IMR-90 (cell line): ENCODE results near the gene MAP3K15. TPM values are rescaled to one million over a fixed set of nuclear protein-coding genes. Genes with fewer than 3 reads are reported as not detected.

ENCODE experiments used
- ATAC-seq: fragments of 200-7000 bp; cut with Tn5 transposase; 2 replicates; pipeline ENCODE4 v1.9.1; 2020; ENCODE audit warnings: low read depth, mild to moderate bottlenecking, moderate library complexity
- BruUV-seq: library from RNA; stranded (reverse); fragments of 400-500 nt; replicated peaks from 2 replicates; lab custom pipeline; 2021; lab: Mats Ljungman, UMichigan
- CTCF ChIA-PET: fragments of 300-600 bp; formaldehyde crosslinking; extraction: SDS; loops from one replicate; lab custom pipeline; 2021; ENCODE audit warnings: antibody characterized with exemption; lab: Yijun Ruan, JAX
- POLR2A ChIA-PET: fragments of 300-600 bp; sonication (Branson Sonifier 250); formaldehyde crosslinking; loops from one replicate; lab custom pipeline; 2022; ENCODE audit warnings: antibody characterized with exemption; ENCODE audit not compliant: unreplicated experiment; lab: Charles Lee
- DNase-seq: peaks from one replicate; pipeline ENCODE4 v3.0.0; 2013
- H2AFZ ChIP-seq: replicated peaks from 2 replicates; pipeline ENCODE3; 2013; ENCODE audit warnings: low read length, mild to moderate bottlenecking; ENCODE audit not compliant: poor library complexity
- H2AK5ac ChIP-seq: 2 replicates; pipeline ENCODE4 v1.6.1; 2013; ENCODE audit warnings: low read depth, low read length, inconsistent platforms
- H2AK9ac ChIP-seq: replicated peaks from 2 replicates; pipeline ENCODE3; 2013; ENCODE audit warnings: mild to moderate bottlenecking, low read depth, low read length, moderate library complexity; ENCODE audit not compliant: poor library complexity
- H2BK120ac ChIP-seq: 2 replicates; pipeline ENCODE4 v1.6.1; 2013; ENCODE audit warnings: low read depth, low read length, inconsistent platforms
- H2BK15ac ChIP-seq: 3 replicates; pipeline ENCODE4 v1.6.1; 2013; ENCODE audit warnings: low read depth, low read length, inconsistent platforms
- H2BK20ac ChIP-seq: 2 replicates; pipeline ENCODE4 v1.6.1; 2013; ENCODE audit warnings: low read depth, mild to moderate bottlenecking, inconsistent platforms, low read length, moderate library complexity
- H2BK5ac ChIP-seq: 2 replicates; pipeline ENCODE4 v1.6.1; 2013; ENCODE audit warnings: mild to moderate bottlenecking, low read depth, low read length, inconsistent platforms; ENCODE audit not compliant: poor library complexity, severe bottlenecking
- H3K14ac ChIP-seq: replicated peaks from 2 replicates; pipeline ENCODE4 v1.6.1; 2013; ENCODE audit warnings: low read depth, low read length, inconsistent platforms
- H3K18ac ChIP-seq: 2 replicates; pipeline ENCODE4 v1.6.1; 2013; ENCODE audit warnings: low read depth, low read length, control low read depth
- H3K23ac ChIP-seq: 2 replicates; pipeline ENCODE4 v1.6.1; 2013; ENCODE audit warnings: low read depth, low read length, inconsistent platforms
- H3K27ac ChIP-seq: 2 replicates; pipeline ENCODE4 v1.5.1; 2013; ENCODE audit warnings: mild to moderate bottlenecking, control low read depth, low read length; ENCODE audit not compliant: insufficient read depth
- H3K27me3 ChIP-seq: 2 replicates; pipeline ENCODE4 v1.6.1; 2013; ENCODE audit warnings: low read length; ENCODE audit not compliant: control insufficient read depth, insufficient read depth
- H3K36me3 ChIP-seq: 2 replicates; pipeline ENCODE4 v1.6.1; 2013; ENCODE audit warnings: low read length, mixed read lengths; ENCODE audit not compliant: control insufficient read depth, insufficient read depth
- H3K4ac ChIP-seq: 2 replicates; pipeline ENCODE4 v1.6.1; 2013; ENCODE audit warnings: low read depth, low read length, inconsistent platforms
- H3K4me1 ChIP-seq: 2 replicates; pipeline ENCODE4 v1.6.1; 2013; ENCODE audit warnings: low read length, mixed read lengths; ENCODE audit not compliant: control insufficient read depth, insufficient read depth
- H3K4me2 ChIP-seq: 2 replicates; pipeline ENCODE4 v1.6.1; 2013; ENCODE audit warnings: low read depth, mild to moderate bottlenecking, control low read depth, low read length, moderate library complexity
- H3K4me3 ChIP-seq: 2 replicates; pipeline ENCODE4 v1.5.1; 2013; ENCODE audit warnings: low read depth, mild to moderate bottlenecking, control low read depth, low read length, moderate library complexity; ENCODE audit not compliant: insufficient read depth
- H3K56ac ChIP-seq: 2 replicates; pipeline ENCODE4 v1.6.1; 2013; ENCODE audit warnings: low read length, inconsistent platforms; ENCODE audit not compliant: insufficient read depth; ENCODE audit errors: extremely low read depth
- H3K79me1 ChIP-seq, 2 experiments: 2 replicates each; pipeline ENCODE4 v1.6.1; 2013; ENCODE audit warnings: low read length in 2 of 2, inconsistent platforms in 1 of 2, low read depth in 1 of 2
- H3K9ac ChIP-seq: 2 replicates; pipeline ENCODE4 v1.6.1; 2013; ENCODE audit warnings: low read depth, low read length, control low read depth
- H3K9me1 ChIP-seq: 2 replicates; pipeline ENCODE4 v1.6.1; 2013; ENCODE audit warnings: low read length, inconsistent platforms; ENCODE audit not compliant: insufficient read depth
- H3K9me3 ChIP-seq: 2 replicates; pipeline ENCODE4 v1.6.1; 2013; ENCODE audit warnings: low read length; ENCODE audit not compliant: control insufficient read depth, insufficient read depth
- H4K20me1 ChIP-seq: 2 replicates; pipeline ENCODE4 v1.6.1; 2013; ENCODE audit warnings: low read length, inconsistent platforms; ENCODE audit not compliant: insufficient read depth
- H4K5ac ChIP-seq: 2 replicates; pipeline ENCODE4 v1.6.1; 2013; ENCODE audit warnings: mild to moderate bottlenecking, low read depth, low read length, control low read depth
- H4K8ac ChIP-seq, 2 experiments: 2 replicates each; pipeline ENCODE4 v1.6.1; 2013; ENCODE audit warnings: low read depth in 2 of 2, low read length in 2 of 2, control low read depth in 1 of 2, inconsistent platforms in 1 of 2
- H4K91ac ChIP-seq: 2 replicates; pipeline ENCODE4 v1.6.1; 2013; ENCODE audit warnings: low read depth, low read length, inconsistent platforms; ENCODE audit not compliant: insufficient read depth
- CEBPB ChIP-seq: IDR thresholded peaks from 2 replicates; pipeline ENCODE4 v1.6.1; 2012; ENCODE audit warnings: low read depth, low read length, improper control_type of control experiment
- RCOR1 ChIP-seq: IDR thresholded peaks from 2 replicates; pipeline ENCODE4 v1.6.1; 2012; ENCODE audit warnings: mild to moderate bottlenecking, low read length, improper control_type of control experiment; ENCODE audit not compliant: insufficient replicate concordance
- WGBS, 2 experiments: methylation state at CpG; one replicate each; pipeline versions ENCODE4 v1.1.5 to v1.1.7; 2013; ENCODE audit warnings: missing lambda C conversion rate in 2 of 2; ENCODE audit not compliant: insufficient read length in 1 of 2; ENCODE audit errors: extremely low coverage in 2 of 2; 5-methylcytosine and 5-hydroxymethylcytosine counted together
- dilution Hi-C: fragments of 300-500 bp; cut with HindIII; formaldehyde crosslinking; loops from one replicate; pipeline ENCODE4 v1.14.3; 2018; ENCODE audit warnings: low sequenced_read_pairs; ENCODE audit not compliant: unreplicated experiment
- in situ Hi-C: fragments of 300-500 bp; cut with MboI; formaldehyde crosslinking; loops from 3 replicates; pipeline ENCODE4 v1.14.3; 2019; ENCODE audit warnings: low sequenced_read_pairs, inconsistent platforms, mixed read lengths
- intact Hi-C: fragments of 100-400 bp; cut with micrococcal nuclease; formaldehyde crosslinking; loops from 2 replicates; pipeline ENCODE4 v1.10.0; 2022
- polyA plus RNA-seq, 3 experiments: library from polyadenylated mRNA; depleted of rRNA; stranded (reverse); fragments of >200 nt; gene quantifications; 2 replicates each; pipeline ENCODE4 v1.2.3, GENCODE V29; 2012; ENCODE audit warnings: low replicate concordance in 1 of 3
- total RNA-seq: library from RNA; depleted of rRNA; stranded (reverse); fragments of >200 nt; gene quantifications from 2 replicates; pipeline ENCODE4 v1.2.3, GENCODE V29; 2012
- TF ChIP-seq, protein P1 (sequence below): conservative IDR thresholded peaks from 2 replicates; pipeline ENCODE4 v1.5.1; 2012; ENCODE audit warnings: mild to moderate bottlenecking, low read depth, low read length, improper control_type of control experiment
- TF ChIP-seq, protein P2 (sequence below): fragments of 150-350 bp; IDR thresholded peaks from 2 replicates; pipeline ENCODE4 v1.6.1; 2016; ENCODE audit warnings: low read depth, mild to moderate bottlenecking, low read length, moderate library complexity, borderline replicate concordance

The MAP3K15 gene
- total and polyA plus RNA-seq, 2 of the 4 experiments (the other 2 are of a cell fraction), result under 0.01 to 0.10 TPM

DNA sequence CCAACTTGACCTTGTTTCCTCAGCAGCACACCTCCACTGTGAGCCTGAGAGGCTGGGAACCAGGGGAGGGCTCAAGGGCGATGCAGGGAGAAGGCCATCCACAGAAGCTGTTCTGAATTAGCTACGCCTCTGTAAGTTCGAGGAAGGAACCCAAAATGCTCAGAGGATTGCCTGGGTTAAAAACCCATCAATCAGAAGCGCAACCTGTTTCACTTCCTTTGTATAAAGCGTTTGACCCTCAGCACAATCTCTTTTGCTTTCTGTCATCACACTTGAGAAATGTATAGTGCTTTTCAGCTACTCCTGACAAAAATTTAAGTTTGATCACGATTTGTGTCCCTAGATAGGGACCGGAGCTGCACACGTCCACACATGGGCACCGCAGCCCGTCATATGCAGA, 48.0 kb upstream of the MAP3K15 start:
- intact Hi-C loops, result no loop called here

More for the DNA sequence above, 48.0 kb upstream of the MAP3K15 start:
- H4K5ac ChIP-seq, result no peak overlapping the region
- H3K4me2 ChIP-seq, result no peak overlapping the region
- peaks cover 0 to 11% of the 10 kb centered on the region in 2 experiments; a peak in 3 of 4 replicates for H3K79me1 ChIP-seq
- H2AFZ ChIP-seq, result no peak overlapping the region
- ATAC-seq, result no peak
- H3K9me1 ChIP-seq, result peaks cover 11% of the 10 kb centered on the region
- dilution Hi-C loops (no loop called here), in situ Hi-C loops (no loop called here)
- no peak overlapping the region for H3K4ac ChIP-seq
- no peak overlapping the region for H2BK20ac ChIP-seq
- H3K9ac ChIP-seq, result no peak overlapping the region
- H2AK9ac ChIP-seq, result peak overlapping the region; percentile 70
- no peak overlapping the region for H3K14ac ChIP-seq
- no peak overlapping the region for H4K8ac ChIP-seq
- H3K23ac ChIP-seq, result no peak overlapping the region
- H2BK15ac ChIP-seq, result no peak overlapping the region
- 90% methylated on average over 4 of the region's 10 CpGs; no CpG with 5 or more reads in 1 of the 2 experiments for WGBS, 2 experiments
- H3K27ac ChIP-seq, result no peak overlapping the region
- TF ChIP-seq, protein P1, sequence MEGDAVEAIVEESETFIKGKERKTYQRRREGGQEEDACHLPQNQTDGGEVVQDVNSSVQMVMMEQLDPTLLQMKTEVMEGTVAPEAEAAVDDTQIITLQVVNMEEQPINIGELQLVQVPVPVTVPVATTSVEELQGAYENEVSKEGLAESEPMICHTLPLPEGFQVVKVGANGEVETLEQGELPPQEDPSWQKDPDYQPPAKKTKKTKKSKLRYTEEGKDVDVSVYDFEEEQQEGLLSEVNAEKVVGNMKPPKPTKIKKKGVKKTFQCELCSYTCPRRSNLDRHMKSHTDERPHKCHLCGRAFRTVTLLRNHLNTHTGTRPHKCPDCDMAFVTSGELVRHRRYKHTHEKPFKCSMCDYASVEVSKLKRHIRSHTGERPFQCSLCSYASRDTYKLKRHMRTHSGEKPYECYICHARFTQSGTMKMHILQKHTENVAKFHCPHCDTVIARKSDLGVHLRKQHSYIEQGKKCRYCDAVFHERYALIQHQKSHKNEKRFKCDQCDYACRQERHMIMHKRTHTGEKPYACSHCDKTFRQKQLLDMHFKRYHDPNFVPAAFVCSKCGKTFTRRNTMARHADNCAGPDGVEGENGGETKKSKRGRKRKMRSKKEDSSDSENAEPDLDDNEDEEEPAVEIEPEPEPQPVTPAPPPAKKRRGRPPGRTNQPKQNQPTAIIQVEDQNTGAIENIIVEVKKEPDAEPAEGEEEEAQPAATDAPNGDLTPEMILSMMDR, result no peak
- TF ChIP-seq, protein P2, sequence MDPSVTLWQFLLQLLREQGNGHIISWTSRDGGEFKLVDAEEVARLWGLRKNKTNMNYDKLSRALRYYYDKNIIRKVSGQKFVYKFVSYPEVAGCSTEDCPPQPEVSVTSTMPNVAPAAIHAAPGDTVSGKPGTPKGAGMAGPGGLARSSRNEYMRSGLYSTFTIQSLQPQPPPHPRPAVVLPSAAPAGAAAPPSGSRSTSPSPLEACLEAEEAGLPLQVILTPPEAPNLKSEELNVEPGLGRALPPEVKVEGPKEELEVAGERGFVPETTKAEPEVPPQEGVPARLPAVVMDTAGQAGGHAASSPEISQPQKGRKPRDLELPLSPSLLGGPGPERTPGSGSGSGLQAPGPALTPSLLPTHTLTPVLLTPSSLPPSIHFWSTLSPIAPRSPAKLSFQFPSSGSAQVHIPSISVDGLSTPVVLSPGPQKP, result no peak
- no peak for TF ChIP-seq RCOR1
- TF ChIP-seq CEBPB, result no peak
- no peak overlapping the region for H2BK120ac ChIP-seq
- no peaks in the 10 kb centered on the region for H4K20me1 ChIP-seq
- H3K18ac ChIP-seq, result no peak overlapping the region
- H3K4me3 ChIP-seq, result no peak overlapping the region
- H3K4me1 ChIP-seq, result peaks cover 6% of the 10 kb centered on the region
- ChIA-PET CTCF (interaction anchor here (0.7 kb wide), 1 partner anchor 733 kb away, joined by 7 read pairs; no protein-coding TSS in a partner anchor), POLR2A (no interaction called here)
- H3K56ac ChIP-seq, result no peak overlapping the region
- H3K9me3 ChIP-seq, result no peaks in the 10 kb centered on the region
- H4K91ac ChIP-seq, result no peak overlapping the region
- H2BK5ac ChIP-seq, result no peak overlapping the region
- 0 out of 2 replicates have a peak, but pooled peaks cover 1% of the 10 kb centered on the region for H3K36me3 ChIP-seq
- H2AK5ac ChIP-seq, result no peak overlapping the region
- BruUV-seq, result no TSS peak
- no peaks in the 10 kb centered on the region for H3K27me3 ChIP-seq
- DNase-seq, result no peak
